IMR-90 (cell line): Measurements from ENCODE around the gene HSD3B2. TPM values are rescaled to one million over a fixed set of nuclear protein-coding genes. Genes with fewer than 3 reads are reported as not detected.

Experiments used
- ATAC-seq: fragments of 200-7000 bp; cut with Tn5 transposase; 2 replicates; pipeline ENCODE4 v1.9.1; 2020; ENCODE audit warnings: low read depth, mild to moderate bottlenecking, moderate library complexity
- BruUV-seq: library from RNA; stranded (reverse); fragments of 400-500 nt; replicated peaks from 2 replicates; lab custom pipeline; 2021; lab: Mats Ljungman, UMichigan
- CTCF ChIA-PET: fragments of 300-600 bp; formaldehyde crosslinking; extraction: SDS; loops from one replicate; lab custom pipeline; 2021; ENCODE audit warnings: antibody characterized with exemption; lab: Yijun Ruan, JAX
- POLR2A ChIA-PET: fragments of 300-600 bp; sonication (Branson Sonifier 250); formaldehyde crosslinking; loops from one replicate; lab custom pipeline; 2022; ENCODE audit warnings: antibody characterized with exemption; ENCODE audit not compliant: unreplicated experiment; lab: Charles Lee
- DNase-seq: peaks from one replicate; pipeline ENCODE4 v3.0.0; 2013
- H2AFZ ChIP-seq: replicated peaks from 2 replicates; pipeline ENCODE3; 2013; ENCODE audit warnings: low read length, mild to moderate bottlenecking; ENCODE audit not compliant: poor library complexity
- H2AK5ac ChIP-seq: 2 replicates; pipeline ENCODE4 v1.6.1; 2013; ENCODE audit warnings: low read depth, low read length, inconsistent platforms
- H2AK9ac ChIP-seq: replicated peaks from 2 replicates; pipeline ENCODE3; 2013; ENCODE audit warnings: mild to moderate bottlenecking, low read depth, low read length, moderate library complexity; ENCODE audit not compliant: poor library complexity
- H2BK120ac ChIP-seq: 2 replicates; pipeline ENCODE4 v1.6.1; 2013; ENCODE audit warnings: low read depth, low read length, inconsistent platforms
- H2BK15ac ChIP-seq: 3 replicates; pipeline ENCODE4 v1.6.1; 2013; ENCODE audit warnings: low read depth, low read length, inconsistent platforms
- H2BK20ac ChIP-seq: 2 replicates; pipeline ENCODE4 v1.6.1; 2013; ENCODE audit warnings: low read depth, mild to moderate bottlenecking, inconsistent platforms, low read length, moderate library complexity
- H2BK5ac ChIP-seq: 2 replicates; pipeline ENCODE4 v1.6.1; 2013; ENCODE audit warnings: mild to moderate bottlenecking, low read depth, low read length, inconsistent platforms; ENCODE audit not compliant: poor library complexity, severe bottlenecking
- H3K14ac ChIP-seq: replicated peaks from 2 replicates; pipeline ENCODE4 v1.6.1; 2013; ENCODE audit warnings: low read depth, low read length, inconsistent platforms
- H3K18ac ChIP-seq: 2 replicates; pipeline ENCODE4 v1.6.1; 2013; ENCODE audit warnings: low read depth, low read length, control low read depth
- H3K23ac ChIP-seq: 2 replicates; pipeline ENCODE4 v1.6.1; 2013; ENCODE audit warnings: low read depth, low read length, inconsistent platforms
- H3K27ac ChIP-seq: 2 replicates; pipeline ENCODE4 v1.5.1; 2013; ENCODE audit warnings: mild to moderate bottlenecking, control low read depth, low read length; ENCODE audit not compliant: insufficient read depth
- H3K27me3 ChIP-seq: 2 replicates; pipeline ENCODE4 v1.6.1; 2013; ENCODE audit warnings: low read length; ENCODE audit not compliant: control insufficient read depth, insufficient read depth
- H3K36me3 ChIP-seq: 2 replicates; pipeline ENCODE4 v1.6.1; 2013; ENCODE audit warnings: low read length, mixed read lengths; ENCODE audit not compliant: control insufficient read depth, insufficient read depth
- H3K4ac ChIP-seq: 2 replicates; pipeline ENCODE4 v1.6.1; 2013; ENCODE audit warnings: low read depth, low read length, inconsistent platforms
- H3K4me1 ChIP-seq: 2 replicates; pipeline ENCODE4 v1.6.1; 2013; ENCODE audit warnings: low read length, mixed read lengths; ENCODE audit not compliant: control insufficient read depth, insufficient read depth
- H3K4me2 ChIP-seq: 2 replicates; pipeline ENCODE4 v1.6.1; 2013; ENCODE audit warnings: low read depth, mild to moderate bottlenecking, control low read depth, low read length, moderate library complexity
- H3K4me3 ChIP-seq: 2 replicates; pipeline ENCODE4 v1.5.1; 2013; ENCODE audit warnings: low read depth, mild to moderate bottlenecking, control low read depth, low read length, moderate library complexity; ENCODE audit not compliant: insufficient read depth
- H3K56ac ChIP-seq: 2 replicates; pipeline ENCODE4 v1.6.1; 2013; ENCODE audit warnings: low read length, inconsistent platforms; ENCODE audit not compliant: insufficient read depth; ENCODE audit errors: extremely low read depth
- H3K79me1 ChIP-seq, 2 experiments: 2 replicates each; pipeline ENCODE4 v1.6.1; 2013; ENCODE audit warnings: low read length in 2 of 2, inconsistent platforms in 1 of 2, low read depth in 1 of 2
- H3K9ac ChIP-seq: 2 replicates; pipeline ENCODE4 v1.6.1; 2013; ENCODE audit warnings: low read depth, low read length, control low read depth
- H3K9me1 ChIP-seq: 2 replicates; pipeline ENCODE4 v1.6.1; 2013; ENCODE audit warnings: low read length, inconsistent platforms; ENCODE audit not compliant: insufficient read depth
- H3K9me3 ChIP-seq: 2 replicates; pipeline ENCODE4 v1.6.1; 2013; ENCODE audit warnings: low read length; ENCODE audit not compliant: control insufficient read depth, insufficient read depth
- H4K20me1 ChIP-seq: 2 replicates; pipeline ENCODE4 v1.6.1; 2013; ENCODE audit warnings: low read length, inconsistent platforms; ENCODE audit not compliant: insufficient read depth
- H4K5ac ChIP-seq: 2 replicates; pipeline ENCODE4 v1.6.1; 2013; ENCODE audit warnings: mild to moderate bottlenecking, low read depth, low read length, control low read depth
- H4K8ac ChIP-seq, 2 experiments: 2 replicates each; pipeline ENCODE4 v1.6.1; 2013; ENCODE audit warnings: low read depth in 2 of 2, low read length in 2 of 2, control low read depth in 1 of 2, inconsistent platforms in 1 of 2
- H4K91ac ChIP-seq: 2 replicates; pipeline ENCODE4 v1.6.1; 2013; ENCODE audit warnings: low read depth, low read length, inconsistent platforms; ENCODE audit not compliant: insufficient read depth
- CHD1 ChIP-seq: IDR thresholded peaks from 2 replicates; pipeline ENCODE4 v1.6.1; 2012; ENCODE audit warnings: low read depth, low read length, improper control_type of control experiment
- FOS ChIP-seq: fragments of 150-350 bp; IDR thresholded peaks from 2 replicates; pipeline ENCODE4 v1.6.1; 2016; ENCODE audit warnings: low read depth, low read length
- MXI1 ChIP-seq: IDR thresholded peaks from 2 replicates; pipeline ENCODE4 v1.6.1; 2012; ENCODE audit warnings: low read depth, mild to moderate bottlenecking, low read length, moderate library complexity, borderline replicate concordance
- POLR2A ChIP-seq: IDR thresholded peaks from 2 replicates; pipeline ENCODE4 v1.6.1; 2012; ENCODE audit warnings: mild to moderate bottlenecking, low read depth, low read length
- RAD21 ChIP-seq: IDR thresholded peaks from 2 replicates; pipeline ENCODE4 v1.6.1; 2012; ENCODE audit warnings: low read length, improper control_type of control experiment
- RCOR1 ChIP-seq: IDR thresholded peaks from 2 replicates; pipeline ENCODE4 v1.6.1; 2012; ENCODE audit warnings: mild to moderate bottlenecking, low read length, improper control_type of control experiment; ENCODE audit not compliant: insufficient replicate concordance
- USF2 ChIP-seq: fragments of 150-350 bp; IDR thresholded peaks from 2 replicates; pipeline ENCODE4 v1.6.1; 2017; ENCODE audit warnings: mild to moderate bottlenecking, antibody characterized with exemption, low read length, low read depth
- WGBS, 2 experiments: methylation state at CpG; one replicate each; pipeline versions ENCODE4 v1.1.5 to v1.1.7; 2013; ENCODE audit warnings: missing lambda C conversion rate in 2 of 2; ENCODE audit not compliant: insufficient read length in 1 of 2; ENCODE audit errors: extremely low coverage in 2 of 2; 5-methylcytosine and 5-hydroxymethylcytosine counted together
- dilution Hi-C: fragments of 300-500 bp; cut with HindIII; formaldehyde crosslinking; loops from one replicate; pipeline ENCODE4 v1.14.3; 2018; ENCODE audit warnings: low sequenced_read_pairs; ENCODE audit not compliant: unreplicated experiment
- in situ Hi-C: fragments of 300-500 bp; cut with MboI; formaldehyde crosslinking; loops from 3 replicates; pipeline ENCODE4 v1.14.3; 2019; ENCODE audit warnings: low sequenced_read_pairs, inconsistent platforms, mixed read lengths
- intact Hi-C: fragments of 100-400 bp; cut with micrococcal nuclease; formaldehyde crosslinking; loops from 2 replicates; pipeline ENCODE4 v1.10.0; 2022
- polyA plus RNA-seq, 3 experiments: library from polyadenylated mRNA; depleted of rRNA; stranded (reverse); fragments of >200 nt; gene quantifications; 2 replicates each; pipeline ENCODE4 v1.2.3, GENCODE V29; 2012; ENCODE audit warnings: low replicate concordance in 1 of 3
- total RNA-seq: library from RNA; depleted of rRNA; stranded (reverse); fragments of >200 nt; gene quantifications from 2 replicates; pipeline ENCODE4 v1.2.3, GENCODE V29; 2012

Gene HSD3B2
- total and polyA plus RNA-seq, 2 of the 4 experiments (the other 2 are of a cell fraction) = not detected

GRCh38 chr1:119385650-119386049 lies 29.3 kb upstream of the HSD3B2 start:
- H2BK15ac ChIP-seq = no peak overlapping the region
- no peak overlapping the region for H4K8ac ChIP-seq
- no peaks in the 10 kb centered on the region for H4K20me1 ChIP-seq
- H3K4me2 ChIP-seq = no peak overlapping the region
- no peaks in the 10 kb centered on the region for H3K4me1 ChIP-seq
- H3K9me1 ChIP-seq = peaks cover 2% of the 10 kb centered on the region; the same call in 1 of the 2 replicates
- H4K5ac ChIP-seq = no peak overlapping the region
- H2BK5ac ChIP-seq = no peak overlapping the region
- no peak overlapping the region for H3K27ac ChIP-seq
- H2BK120ac ChIP-seq = no peak overlapping the region
- H3K23ac ChIP-seq = no peak overlapping the region
- no peak overlapping the region for H2AFZ ChIP-seq
- BruUV-seq = no TSS peak
- in situ Hi-C loops = no loop called here
- CTCF ChIA-PET = no interaction called here
- TF ChIP-seq RCOR1 (no peak), MXI1 (no peak), RAD21 (no peak), CHD1 (no peak), USF2 (no peak), FOS (no peak), POLR2A (no peak)
- intact Hi-C loops = no loop called here
- dilution Hi-C loops = no loop called here
- no peaks in the 10 kb centered on the region for H3K36me3 ChIP-seq
- no peak overlapping the region for H3K4ac ChIP-seq
- H3K79me1 ChIP-seq = no peaks in the 10 kb centered on the region
- no peak overlapping the region for H4K91ac ChIP-seq
- no peak overlapping the region for H3K18ac ChIP-seq
- H3K14ac ChIP-seq = no peak overlapping the region
- no peak overlapping the region for H3K4me3 ChIP-seq
- H3K27me3 ChIP-seq = no peaks in the 10 kb centered on the region
- H3K9ac ChIP-seq = no peak overlapping the region
- POLR2A ChIA-PET = no interaction called here
- H3K9me3 ChIP-seq = no peaks in the 10 kb centered on the region
- ATAC-seq (no peak), DNase-seq (no peak)
- H2AK5ac ChIP-seq = no peak overlapping the region
- H2AK9ac ChIP-seq = no peak overlapping the region
- H3K56ac ChIP-seq = no peak overlapping the region
- H2BK20ac ChIP-seq = no peak overlapping the region
- no CpG with 5 or more reads among the region's 1 CpG for WGBS, 2 experiments
